LNCAP (cell line): Measurements from ENCODE around the gene DIP2A.

Experiments
- CTCF ChIP-seq: fragments of 450-650 bp; IDR thresholded peaks from 2 replicates; pipeline ENCODE4 v1.5.1; 2017; ENCODE audit warnings: mild to moderate bottlenecking

DIP2A gene

DNA sequence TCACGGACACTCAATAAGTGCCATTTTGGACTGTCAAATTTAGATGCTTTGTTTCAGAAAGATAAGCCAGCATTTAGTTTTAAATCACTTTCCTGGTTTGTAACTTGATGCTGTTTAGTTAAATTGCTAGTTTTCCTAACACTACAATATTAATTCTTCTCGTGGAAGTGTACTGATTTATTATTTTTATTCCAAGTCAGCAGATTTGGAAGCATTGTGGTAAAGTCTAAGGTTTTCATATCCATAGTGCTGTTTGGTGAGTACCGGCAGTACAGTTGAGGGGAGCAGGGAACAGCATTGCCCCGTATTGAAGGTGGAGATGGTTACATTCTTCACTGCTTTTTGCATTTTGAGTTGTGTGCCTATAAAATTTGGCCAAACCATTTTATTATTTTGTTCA lies 109.9 kb downstream of the DIP2A start:
- no peak for TF ChIP-seq CTCF

- no peak for TF ChIP-seq CTCF
Observed at GRCh38 chr21:46569081-46569480, 110.4 kb downstream of the DIP2A start.

GRCh38 chr21:46570119-46570518 lies 111.4 kb downstream of the DIP2A start:
- TF ChIP-seq CTCF: no peak

GRCh38 chr21:46570631-46571030 lies 111.9 kb downstream of the DIP2A start:
- no peak for TF ChIP-seq CTCF

- no peak for TF ChIP-seq CTCF
Observed at GRCh38 chr21:46572850-46573249, 114.2 kb downstream of the DIP2A start.

GRCh38 chr21:46581780-46582307 lies 123.2 kb downstream of the DIP2A start:
- TF ChIP-seq CTCF: no peak

DNA sequence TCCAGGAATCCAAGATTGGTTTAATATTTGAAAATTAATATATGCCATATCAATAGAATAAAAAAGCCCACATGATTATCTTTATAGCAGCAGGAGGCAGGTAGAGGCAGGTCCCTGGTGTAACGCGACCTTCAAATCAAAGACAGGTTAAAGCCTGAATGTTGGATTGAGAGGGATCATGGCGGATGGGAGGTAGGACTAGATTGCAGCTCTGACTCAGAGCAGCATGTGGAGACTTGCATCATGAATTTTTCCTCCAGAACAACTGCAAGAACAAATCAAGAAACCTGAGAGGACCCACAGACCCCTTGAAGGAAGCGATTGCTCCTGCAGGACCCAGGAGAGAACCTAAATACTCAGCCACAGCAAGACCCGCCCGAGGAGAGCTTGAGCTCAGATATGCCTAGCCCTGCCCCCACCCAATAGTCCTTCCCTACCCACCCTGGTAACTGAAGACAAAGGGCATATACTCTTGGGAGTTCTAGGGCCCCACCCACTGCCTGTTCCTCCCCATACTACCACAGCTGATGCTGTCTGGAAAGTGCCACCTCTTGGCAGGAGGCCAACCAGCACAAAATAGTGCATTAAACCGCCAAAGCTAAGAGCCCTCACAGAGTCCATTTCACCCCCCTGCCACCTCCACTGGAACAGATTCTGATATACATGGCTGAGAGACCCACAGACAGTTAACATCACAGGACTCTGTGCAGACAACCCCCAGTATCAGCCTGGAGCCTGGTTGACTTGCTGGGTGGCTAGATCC lies 126.7 kb downstream of the DIP2A start:
- TF ChIP-seq CTCF: no peak
